Aorta (tissue), 5 donors: ENCODE measurements around the gene PNPO. TPM values are rescaled to one million over a fixed set of nuclear protein-coding genes. Genes with fewer than 3 reads are reported as not detected.

Experiments used
- ATAC-seq: fragments of 200-7000 bp; cut with Tn5 transposase; one replicate; pipeline ENCODE4 v1.9.1; 2022; ENCODE audit warnings: moderate library complexity; ENCODE audit not compliant: low FRiP score
- DNase-seq, 2 donors: peaks; one replicate each; pipeline ENCODE4 v3.0.0-alpha.2; 2020
- H3K27ac ChIP-seq, 2 donors: one replicate each; pipeline ENCODE4 v1.5.1; 2013; ENCODE audit warnings: low read length in 2 of 2, mild to moderate bottlenecking in 2 of 2, moderate library complexity in 2 of 2, control low read depth in 1 of 2, inconsistent platforms in 1 of 2, low read depth in 1 of 2
- H3K27me3 ChIP-seq, 2 donors: one replicate each; pipeline ENCODE4 v1.6.1; 2013; ENCODE audit warnings: control low read depth in 1 of 2, low read length in 1 of 2, mild to moderate bottlenecking in 1 of 2, moderate library complexity in 1 of 2; ENCODE audit not compliant: insufficient read depth in 2 of 2, control insufficient read depth in 1 of 2
- H3K36me3 ChIP-seq, 2 donors: one replicate each; pipeline ENCODE4 v1.6.1; 2013; ENCODE audit warnings: control low read depth in 1 of 2, low read length in 1 of 2, mild to moderate bottlenecking in 1 of 2; ENCODE audit not compliant: insufficient read depth in 2 of 2, control insufficient read depth in 1 of 2
- H3K4me1 ChIP-seq, 2 donors: one replicate each; pipeline ENCODE4 v1.6.1; 2013; ENCODE audit warnings: low read length in 2 of 2, control low read depth in 1 of 2, mild to moderate bottlenecking in 1 of 2, moderate library complexity in 1 of 2; ENCODE audit not compliant: insufficient read depth in 2 of 2, control insufficient read depth in 1 of 2
- H3K4me3 ChIP-seq, 2 donors: one replicate each; pipeline ENCODE4 v1.5.1; 2013; ENCODE audit warnings: low read length in 2 of 2, control low read depth in 1 of 2, mild to moderate bottlenecking in 1 of 2
- H3K9me3 ChIP-seq: one replicate; pipeline ENCODE4 v1.6.1; 2013; ENCODE audit warnings: mild to moderate bottlenecking, low read length; ENCODE audit not compliant: control insufficient read depth
- WGBS, 2 donors: extraction: QIAGEN DNeasy Blood & Tissue Kit; methylation state at CpG; one replicate each; pipeline ENCODE4 v1.1.7; 2013; 5-methylcytosine and 5-hydroxymethylcytosine counted together
- intact Hi-C, 2 donors: fragments of 100-400 bp; cut with DNase I; formaldehyde crosslinking; loops; one replicate each; pipeline versions ENCODE4 v1.14.2 to v1.15.0; 2022
- polyA plus RNA-seq, 2 donors: library from polyadenylated mRNA; stranded (reverse); fragments of 200-250 nt; gene quantifications; one replicate each; pipeline ENCODE4 v1.2.3, GENCODE V29; 2013
- total RNA-seq, 2 donors: library from RNA; stranded (reverse); fragmentation: NEBNext Ultra II Directional; extraction: Animal tissue kit (Norgen Biotek cat#: 25700); gene quantifications; one replicate each; pipeline ENCODE4 v1.2.1, GENCODE V29; 2021
- donor health status: healthy with polysubstance abuse.
- donor health status: Bipolar disorder and iron deficiency.
- donor health status: DM: no; HTN: no; CAD: no.
- donor health status: DM: no; HTN: no; CAD: no.
- donor health status: DM: yes; HTN: yes; CAD: no.

PNPO gene
- total and polyA plus RNA-seq, 4 donors, result 4.9 to 19.5 (median 10.6) TPM

GRCh38 chr17:47992216-47992615, 50.8 kb downstream of the PNPO start:
- no peaks in the 10 kb centered on the region for H3K9me3 ChIP-seq
- no peak overlapping the region for H3K27ac ChIP-seq
- H3K27me3 ChIP-seq, result no peaks in the 10 kb centered on the region
- DNase-seq, result no peak
- ATAC-seq, result no peak
- intact Hi-C loops, result no loop called here
- H3K36me3 ChIP-seq, result no peaks in the 10 kb centered on the region
- WGBS, 2 donors, result 75 to 76% methylated on average over 4 of the region's 4 CpGs
- H3K4me1 ChIP-seq, result no peaks in the 10 kb centered on the region
- no peak overlapping the region for H3K4me3 ChIP-seq

DNA sequence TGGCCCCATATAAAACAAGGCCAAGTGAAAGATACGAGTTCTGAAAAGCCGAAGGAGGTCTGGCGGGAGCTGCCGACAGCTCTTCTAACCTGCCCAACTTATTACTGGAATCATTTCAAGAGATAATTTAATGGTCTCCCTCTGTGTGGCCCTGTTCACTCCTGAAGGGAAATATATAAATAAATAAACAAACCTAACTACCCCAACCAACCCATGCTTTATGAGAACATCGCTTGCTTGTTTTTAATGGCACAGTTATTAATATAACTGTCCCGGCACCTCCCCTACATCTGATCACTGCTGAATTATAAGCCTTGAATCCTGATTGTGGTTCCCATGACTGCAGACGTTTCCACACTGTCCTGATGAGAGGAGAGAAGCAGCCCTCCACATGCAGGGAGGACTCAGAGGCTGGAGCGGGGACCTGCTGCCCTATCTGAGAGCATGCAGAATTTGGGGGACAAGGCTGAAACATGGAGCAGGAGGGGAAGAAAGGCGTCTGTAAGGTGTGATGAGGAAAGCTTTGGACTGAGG, 51.7 kb downstream of the PNPO start:
- WGBS, 2 donors, result 78% methylated on average over 8 to 9 of the region's 9 CpGs
- Histone ChIP-seq H3K4me1 (no peaks in the 10 kb centered on the region), H3K27me3 (no peaks in the 10 kb centered on the region), H3K4me3 (no peak overlapping the region), H3K27ac (no peak overlapping the region), H3K9me3 (no peaks in the 10 kb centered on the region), H3K36me3 (no peaks in the 10 kb centered on the region)
- no peak for ATAC-seq
- no peak for DNase-seq
- intact Hi-C loops, result no loop called here

- Histone ChIP-seq H3K9me3 (no peaks in the 10 kb centered on the region), H3K4me3 (no peak overlapping the region), H3K27ac (no peak overlapping the region), H3K27me3 (no peaks in the 10 kb centered on the region), H3K4me1 (no peaks in the 10 kb centered on the region), H3K36me3 (no peaks in the 10 kb centered on the region)
- WGBS, 2 donors, result 80 to 82% methylated on average over 5 of the region's 5 CpGs
- intact Hi-C loops, result no loop called here
- no peak for ATAC-seq
- no peak for DNase-seq
Measured at GRCh38 chr17:47993964-47994363, 52.6 kb downstream of the PNPO start.

DNA sequence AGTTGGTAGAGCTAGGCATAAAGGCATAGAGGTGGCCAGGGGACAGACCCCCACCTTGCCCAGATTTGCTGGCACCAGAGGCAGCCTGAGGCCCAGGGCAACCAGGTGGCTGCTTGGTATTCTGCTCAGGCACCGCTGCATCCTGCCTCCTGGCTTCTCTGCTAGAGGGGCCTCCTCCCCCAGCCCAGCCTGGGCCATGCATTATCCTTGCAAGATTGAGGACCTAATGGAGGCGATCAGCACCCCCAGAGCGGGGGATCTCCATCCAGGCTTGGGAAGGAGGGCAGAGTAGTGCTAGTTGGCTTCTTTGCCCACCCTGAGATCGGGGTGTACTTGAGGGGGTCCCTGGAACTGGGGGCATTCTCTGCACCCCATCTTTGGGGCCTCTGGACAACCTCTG, 53.4 kb downstream of the PNPO start:
- Histone ChIP-seq H3K27ac (no peak overlapping the region), H3K4me3 (no peak overlapping the region), H3K27me3 (no peaks in the 10 kb centered on the region), H3K36me3 (no peaks in the 10 kb centered on the region), H3K4me1 (no peaks in the 10 kb centered on the region), H3K9me3 (no peaks in the 10 kb centered on the region)
- no peak for DNase-seq
- no peak for ATAC-seq
- intact Hi-C loops, result no loop called here
- 83 to 84% methylated on average over 4 of the region's 4 CpGs for WGBS, 2 donors

- intact Hi-C loops, result no loop called here
- H3K27ac ChIP-seq, result no peak overlapping the region
- H3K27me3 ChIP-seq, result no peaks in the 10 kb centered on the region
- no peaks in the 10 kb centered on the region for H3K36me3 ChIP-seq
- 78 to 86% methylated on average over 13 of the region's 13 CpGs for WGBS, 2 donors
- H3K4me1 ChIP-seq, result no peaks in the 10 kb centered on the region
- no peaks in the 10 kb centered on the region for H3K9me3 ChIP-seq
- no peak for DNase-seq
- H3K4me3 ChIP-seq, result no peak overlapping the region
- ATAC-seq, result no peak
Measured at GRCh38 chr17:47995241-47995935, 54.0 kb downstream of the PNPO start.

DNA sequence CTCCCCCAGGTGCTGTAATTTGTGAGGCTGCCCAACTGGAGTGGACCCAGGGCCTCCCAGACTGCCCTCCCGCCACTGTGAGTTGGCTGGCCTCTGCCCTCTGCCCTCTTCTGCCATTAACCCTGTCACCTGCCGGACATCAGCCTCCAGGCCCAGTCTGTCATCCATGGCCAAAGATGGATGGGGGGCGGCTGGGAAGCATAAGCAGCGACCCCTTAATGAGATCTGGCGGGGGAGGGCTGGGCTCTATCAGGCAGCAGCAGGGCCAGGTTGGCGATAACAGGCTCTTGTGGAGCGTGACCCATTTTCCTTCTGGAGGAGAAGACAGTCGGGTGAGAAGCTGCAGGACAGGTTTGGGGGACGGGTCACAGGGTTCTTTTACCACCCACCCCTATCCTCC, 54.8 kb downstream of the PNPO start:
- no peak for ATAC-seq

DNA sequence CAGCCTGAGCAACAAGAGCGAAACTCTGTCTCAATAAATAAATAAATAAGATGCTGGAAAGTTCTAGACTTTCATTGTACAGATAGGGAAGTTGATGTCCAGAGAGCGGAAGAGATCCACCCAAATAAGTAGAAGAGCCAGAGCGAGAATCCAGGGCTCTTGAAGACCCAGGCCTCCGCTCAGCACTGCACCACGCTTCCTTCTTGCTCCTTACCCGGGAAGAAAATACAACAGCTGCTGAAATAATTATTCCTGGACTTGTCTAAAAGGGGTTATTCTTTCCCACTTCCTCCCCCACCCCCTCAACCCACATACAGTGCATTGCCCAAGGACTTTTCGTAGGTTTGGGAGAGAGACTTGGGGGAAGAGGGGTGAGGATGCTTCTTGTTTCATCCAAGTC, 56.2 kb downstream of the PNPO start:
- DNase-seq (no peak), ATAC-seq (no peak)
- intact Hi-C loops, result no loop called here
- Histone ChIP-seq H3K36me3 (no peaks in the 10 kb centered on the region), H3K27ac (no peak overlapping the region), H3K27me3 (no peaks in the 10 kb centered on the region), H3K4me1 (no peaks in the 10 kb centered on the region), H3K9me3 (no peaks in the 10 kb centered on the region), H3K4me3 (no peak overlapping the region)
- WGBS, 2 donors, result 79 to 84% methylated on average over 7 of the region's 7 CpGs

More for the DNA sequence above, 54.8 kb downstream of the PNPO start:
- Histone ChIP-seq H3K36me3 (no peaks in the 10 kb centered on the region), H3K27ac (no peak overlapping the region), H3K27me3 (no peaks in the 10 kb centered on the region), H3K4me3 (no peak overlapping the region), H3K9me3 (no peaks in the 10 kb centered on the region), H3K4me1 (no peaks in the 10 kb centered on the region)
- intact Hi-C loops, result no loop called here
- WGBS, 2 donors, result 73 to 81% methylated on average over 9 of the region's 9 CpGs
- DNase-seq, result no peak

- Histone ChIP-seq H3K4me1 (no peaks in the 10 kb centered on the region), H3K27ac (no peak overlapping the region), H3K9me3 (no peaks in the 10 kb centered on the region), H3K27me3 (no peaks in the 10 kb centered on the region), H3K4me3 (no peak overlapping the region), H3K36me3 (no peaks in the 10 kb centered on the region)
- 91 to 95% methylated on average over 7 of the region's 7 CpGs for WGBS, 2 donors
- intact Hi-C loops, result no loop called here
- DNase-seq (no peak), ATAC-seq (no peak)
Measured at GRCh38 chr17:47998044-47998443, 56.7 kb downstream of the PNPO start.
